Liver (tissue), 9 donors: ENCODE measurements around the gene C1R. TPM values are rescaled to one million over a fixed set of nuclear protein-coding genes. Genes with fewer than 3 reads are reported as not detected.
"Not testable (repeated sequence)": the region's sequence is repeated elsewhere in the genome, so short reads cannot be mapped to it uniquely, and the experiment has no call there.

ENCODE experiments used
- DNase-seq: peaks from one replicate; pipeline ENCODE4 v3.0.0-alpha.2; 2017; ENCODE audit warnings: low spot score
- H3K27ac ChIP-seq, 2 donors: one replicate each; pipeline ENCODE4 v1.7.0; 2013; ENCODE audit warnings: inconsistent platforms in 2 of 2, low read length in 2 of 2, control low read depth in 1 of 2, low read depth in 1 of 2, mild to moderate bottlenecking in 1 of 2
- H3K27me3 ChIP-seq, 4 donors: one replicate each; pipeline versions ENCODE4 v1.6.1 to v1.7.0; 2013; ENCODE audit warnings: low read length in 3 of 4, inconsistent platforms in 1 of 4, mild to moderate bottlenecking in 1 of 4, moderate library complexity in 1 of 4; ENCODE audit not compliant: control insufficient read depth in 4 of 4, insufficient read depth in 4 of 4
- H3K36me3 ChIP-seq, 4 donors: one replicate each; pipeline versions ENCODE4 v1.6.1 to v1.7.0; 2013; ENCODE audit warnings: low read length in 3 of 4, mild to moderate bottlenecking in 3 of 4, low read depth in 1 of 4, moderate library complexity in 1 of 4; ENCODE audit not compliant: control insufficient read depth in 4 of 4, insufficient read depth in 3 of 4
- H3K4me1 ChIP-seq, 4 donors: one replicate each; pipeline versions ENCODE4 v1.6.1 to v1.7.0; 2013; ENCODE audit warnings: low read length in 3 of 4, mild to moderate bottlenecking in 3 of 4, moderate library complexity in 1 of 4; ENCODE audit not compliant: control insufficient read depth in 4 of 4, insufficient read depth in 4 of 4
- H3K4me3 ChIP-seq, 3 donors: one replicate each; pipeline versions ENCODE4 v1.6.1 to v1.7.0; 2013; ENCODE audit warnings: low read length in 3 of 3, control low read depth in 1 of 3, low read depth in 1 of 3, mild to moderate bottlenecking in 1 of 3
- H3K9ac ChIP-seq, 2 donors: one replicate each; pipeline ENCODE4 v1.7.0; 2013; ENCODE audit warnings: low read length in 2 of 2, mild to moderate bottlenecking in 2 of 2, moderate library complexity in 2 of 2, control low read depth in 1 of 2, low read depth in 1 of 2
- H3K9me3 ChIP-seq, 4 donors: one replicate each; pipeline versions ENCODE4 v1.6.1 to v1.7.0; 2013; ENCODE audit warnings: low read length in 3 of 4; ENCODE audit not compliant: control insufficient read depth in 4 of 4
- EGR1 ChIP-seq, 2 donors: IDR thresholded peaks; 2 replicates each; pipeline ENCODE4 v1.6.1; 2016 to 2018; ENCODE audit warnings: antibody characterized with exemption in 2 of 2, low read depth in 2 of 2
- HNF4G ChIP-seq: IDR thresholded peaks from 2 replicates; pipeline ENCODE4 v1.6.1; 2016; ENCODE audit warnings: antibody characterized with exemption
- RXRA ChIP-seq, 2 donors: IDR thresholded peaks; 2 replicates each; pipeline ENCODE4 v1.6.1; 2017 to 2018; ENCODE audit warnings: antibody characterized with exemption in 2 of 2, mild to moderate bottlenecking in 1 of 2
- SP1 ChIP-seq: IDR thresholded peaks from 2 replicates; pipeline ENCODE4 v1.6.1; 2018; ENCODE audit warnings: antibody characterized with exemption, mild to moderate bottlenecking
- TAF1 ChIP-seq: conservative IDR thresholded peaks from 2 replicates; pipeline ENCODE4 v1.6.1; 2016; ENCODE audit warnings: antibody characterized with exemption, mild to moderate bottlenecking
- YY1 ChIP-seq: IDR thresholded peaks from 2 replicates; pipeline ENCODE4 v1.6.1; 2016; ENCODE audit warnings: antibody characterized with exemption, mild to moderate bottlenecking
- WGBS: extraction: QIAGEN DNeasy Blood & Tissue Kit; methylation state at CpG from one replicate; pipeline ENCODE4 v1.1.7; 2013; 5-methylcytosine and 5-hydroxymethylcytosine counted together
- polyA plus RNA-seq, 2 donors: library from polyadenylated mRNA; stranded (reverse) in 1 of 2; unstranded in 1 of 2; fragments of 200-250 nt in 1 of 2; fragments of >200 nt in 1 of 2; fragmentation: Nextera tagmentation in 1 of 2; extraction: Ambion mirVana in 1 of 2; gene quantifications; one replicate each; pipeline versions ENCODE4 v1.2.1 to v1.2.3, GENCODE V29; 2013 to 2015
- total RNA-seq, 2 donors: library from RNA; depleted of rRNA; stranded (reverse); fragments of >200 nt; gene quantifications; one replicate each; pipeline ENCODE4 v1.2.3, GENCODE V29; 2014
- TF ChIP-seq, protein P1 (sequence below): IDR thresholded peaks from 2 replicates; pipeline ENCODE4 v1.6.1; 2016; ENCODE audit warnings: antibody characterized with exemption, mild to moderate bottlenecking
- TF ChIP-seq, protein P2 (sequence below): IDR thresholded peaks from 2 replicates; pipeline ENCODE4 v1.6.1; 2016; ENCODE audit warnings: antibody characterized with exemption
- TF ChIP-seq, protein P3 (sequence below): IDR thresholded peaks from 2 replicates; pipeline ENCODE4 v1.6.1; 2016; ENCODE audit warnings: antibody characterized with exemption
- TF ChIP-seq, protein P4 (sequence below): fragments of 150-350 bp; IDR thresholded peaks from 2 replicates; pipeline ENCODE4 v1.5.1; 2017; ENCODE audit warnings: improper control_type of control experiment, low read depth, low read length; ENCODE audit not compliant: missing input control
- TF ChIP-seq, protein P5 (sequence below): IDR thresholded peaks from 2 replicates; pipeline ENCODE4 v1.6.1; 2016; ENCODE audit warnings: antibody characterized with exemption
- donor health status: healthy.
- donor health status: healthy.
- donor health status: healthy.
- donor health status: healthy.
- donor health status: healthy.

Gene C1R
- total and polyA plus RNA-seq, 4 donors = 211 to 1,822 (median 1,153) TPM

DNA sequence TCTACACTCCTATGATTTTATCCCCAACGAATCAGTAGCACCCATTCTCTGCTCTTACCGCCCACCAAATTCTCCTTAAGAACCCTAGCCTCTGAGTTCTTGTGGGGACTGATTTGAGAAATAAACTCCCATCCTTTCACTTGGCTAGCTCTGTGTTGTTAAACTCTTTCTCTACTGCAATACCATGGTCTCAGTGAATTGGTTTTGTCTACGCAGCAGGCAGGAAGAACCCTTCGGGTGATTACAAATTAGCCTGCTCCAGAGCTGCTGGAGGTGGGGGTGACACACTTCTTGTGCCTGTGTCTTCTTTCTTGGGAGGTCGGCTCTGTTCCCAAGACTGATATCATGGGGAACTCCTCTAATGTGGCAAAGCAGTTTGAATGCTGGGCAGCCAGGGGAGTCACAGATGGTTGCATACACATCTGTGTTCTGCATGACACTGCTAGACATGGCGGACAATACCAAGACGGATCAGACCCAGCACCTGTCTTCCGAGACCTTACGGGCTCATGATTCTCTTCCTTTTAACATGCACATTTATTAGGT is 33.3 kb downstream of the C1R start:
- no peak for DNase-seq
- WGBS = 94% methylated on average over 9 of the region's 9 CpGs
- H3K27ac ChIP-seq = peak overlapping the region; percentile 91 to 93
- TF ChIP-seq, protein P1, sequence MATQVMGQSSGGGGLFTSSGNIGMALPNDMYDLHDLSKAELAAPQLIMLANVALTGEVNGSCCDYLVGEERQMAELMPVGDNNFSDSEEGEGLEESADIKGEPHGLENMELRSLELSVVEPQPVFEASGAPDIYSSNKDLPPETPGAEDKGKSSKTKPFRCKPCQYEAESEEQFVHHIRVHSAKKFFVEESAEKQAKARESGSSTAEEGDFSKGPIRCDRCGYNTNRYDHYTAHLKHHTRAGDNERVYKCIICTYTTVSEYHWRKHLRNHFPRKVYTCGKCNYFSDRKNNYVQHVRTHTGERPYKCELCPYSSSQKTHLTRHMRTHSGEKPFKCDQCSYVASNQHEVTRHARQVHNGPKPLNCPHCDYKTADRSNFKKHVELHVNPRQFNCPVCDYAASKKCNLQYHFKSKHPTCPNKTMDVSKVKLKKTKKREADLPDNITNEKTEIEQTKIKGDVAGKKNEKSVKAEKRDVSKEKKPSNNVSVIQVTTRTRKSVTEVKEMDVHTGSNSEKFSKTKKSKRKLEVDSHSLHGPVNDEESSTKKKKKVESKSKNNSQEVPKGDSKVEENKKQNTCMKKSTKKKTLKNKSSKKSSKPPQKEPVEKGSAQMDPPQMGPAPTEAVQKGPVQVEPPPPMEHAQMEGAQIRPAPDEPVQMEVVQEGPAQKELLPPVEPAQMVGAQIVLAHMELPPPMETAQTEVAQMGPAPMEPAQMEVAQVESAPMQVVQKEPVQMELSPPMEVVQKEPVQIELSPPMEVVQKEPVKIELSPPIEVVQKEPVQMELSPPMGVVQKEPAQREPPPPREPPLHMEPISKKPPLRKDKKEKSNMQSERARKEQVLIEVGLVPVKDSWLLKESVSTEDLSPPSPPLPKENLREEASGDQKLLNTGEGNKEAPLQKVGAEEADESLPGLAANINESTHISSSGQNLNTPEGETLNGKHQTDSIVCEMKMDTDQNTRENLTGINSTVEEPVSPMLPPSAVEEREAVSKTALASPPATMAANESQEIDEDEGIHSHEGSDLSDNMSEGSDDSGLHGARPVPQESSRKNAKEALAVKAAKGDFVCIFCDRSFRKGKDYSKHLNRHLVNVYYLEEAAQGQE = no peak
- TF ChIP-seq, protein P2, sequence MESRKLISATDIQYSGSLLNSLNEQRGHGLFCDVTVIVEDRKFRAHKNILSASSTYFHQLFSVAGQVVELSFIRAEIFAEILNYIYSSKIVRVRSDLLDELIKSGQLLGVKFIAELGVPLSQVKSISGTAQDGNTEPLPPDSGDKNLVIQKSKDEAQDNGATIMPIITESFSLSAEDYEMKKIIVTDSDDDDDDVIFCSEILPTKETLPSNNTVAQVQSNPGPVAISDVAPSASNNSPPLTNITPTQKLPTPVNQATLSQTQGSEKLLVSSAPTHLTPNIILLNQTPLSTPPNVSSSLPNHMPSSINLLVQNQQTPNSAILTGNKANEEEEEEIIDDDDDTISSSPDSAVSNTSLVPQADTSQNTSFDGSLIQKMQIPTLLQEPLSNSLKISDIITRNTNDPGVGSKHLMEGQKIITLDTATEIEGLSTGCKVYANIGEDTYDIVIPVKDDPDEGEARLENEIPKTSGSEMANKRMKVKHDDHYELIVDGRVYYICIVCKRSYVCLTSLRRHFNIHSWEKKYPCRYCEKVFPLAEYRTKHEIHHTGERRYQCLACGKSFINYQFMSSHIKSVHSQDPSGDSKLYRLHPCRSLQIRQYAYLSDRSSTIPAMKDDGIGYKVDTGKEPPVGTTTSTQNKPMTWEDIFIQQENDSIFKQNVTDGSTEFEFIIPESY = no peak
- TF ChIP-seq EGR1 (IDR thresholded peaks at IDR 0.05; ENCODE audit: low read depth in 2 of 2) = no peak
- TF ChIP-seq HNF4G = no peak
- TF ChIP-seq, protein P3, sequence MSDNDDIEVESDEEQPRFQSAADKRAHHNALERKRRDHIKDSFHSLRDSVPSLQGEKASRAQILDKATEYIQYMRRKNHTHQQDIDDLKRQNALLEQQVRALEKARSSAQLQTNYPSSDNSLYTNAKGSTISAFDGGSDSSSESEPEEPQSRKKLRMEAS = no peak
- TF ChIP-seq, protein P4, sequence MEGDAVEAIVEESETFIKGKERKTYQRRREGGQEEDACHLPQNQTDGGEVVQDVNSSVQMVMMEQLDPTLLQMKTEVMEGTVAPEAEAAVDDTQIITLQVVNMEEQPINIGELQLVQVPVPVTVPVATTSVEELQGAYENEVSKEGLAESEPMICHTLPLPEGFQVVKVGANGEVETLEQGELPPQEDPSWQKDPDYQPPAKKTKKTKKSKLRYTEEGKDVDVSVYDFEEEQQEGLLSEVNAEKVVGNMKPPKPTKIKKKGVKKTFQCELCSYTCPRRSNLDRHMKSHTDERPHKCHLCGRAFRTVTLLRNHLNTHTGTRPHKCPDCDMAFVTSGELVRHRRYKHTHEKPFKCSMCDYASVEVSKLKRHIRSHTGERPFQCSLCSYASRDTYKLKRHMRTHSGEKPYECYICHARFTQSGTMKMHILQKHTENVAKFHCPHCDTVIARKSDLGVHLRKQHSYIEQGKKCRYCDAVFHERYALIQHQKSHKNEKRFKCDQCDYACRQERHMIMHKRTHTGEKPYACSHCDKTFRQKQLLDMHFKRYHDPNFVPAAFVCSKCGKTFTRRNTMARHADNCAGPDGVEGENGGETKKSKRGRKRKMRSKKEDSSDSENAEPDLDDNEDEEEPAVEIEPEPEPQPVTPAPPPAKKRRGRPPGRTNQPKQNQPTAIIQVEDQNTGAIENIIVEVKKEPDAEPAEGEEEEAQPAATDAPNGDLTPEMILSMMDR = no peak
- TF ChIP-seq TAF1 = no peak
- no peak for TF ChIP-seq YY1
- TF ChIP-seq, protein P5, sequence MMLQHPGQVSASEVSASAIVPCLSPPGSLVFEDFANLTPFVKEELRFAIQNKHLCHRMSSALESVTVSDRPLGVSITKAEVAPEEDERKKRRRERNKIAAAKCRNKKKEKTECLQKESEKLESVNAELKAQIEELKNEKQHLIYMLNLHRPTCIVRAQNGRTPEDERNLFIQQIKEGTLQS = no peak
- TF ChIP-seq RXRA (IDR thresholded peaks at IDR 0.05) = no peak
- H3K9me3 ChIP-seq = no peaks in the 10 kb centered on the region
- H3K4me1 ChIP-seq = peaks cover 1 to 25% (median 17%) of the 10 kb centered on the region in 4 donors
- H3K36me3 ChIP-seq = peaks cover 0 to 11% (median 2%) of the 10 kb centered on the region in 4 donors
- no peak overlapping the region for H3K9ac ChIP-seq
- H3K27me3 ChIP-seq = no peaks in the 10 kb centered on the region
- H3K4me3 ChIP-seq = no peak overlapping the region

DNA sequence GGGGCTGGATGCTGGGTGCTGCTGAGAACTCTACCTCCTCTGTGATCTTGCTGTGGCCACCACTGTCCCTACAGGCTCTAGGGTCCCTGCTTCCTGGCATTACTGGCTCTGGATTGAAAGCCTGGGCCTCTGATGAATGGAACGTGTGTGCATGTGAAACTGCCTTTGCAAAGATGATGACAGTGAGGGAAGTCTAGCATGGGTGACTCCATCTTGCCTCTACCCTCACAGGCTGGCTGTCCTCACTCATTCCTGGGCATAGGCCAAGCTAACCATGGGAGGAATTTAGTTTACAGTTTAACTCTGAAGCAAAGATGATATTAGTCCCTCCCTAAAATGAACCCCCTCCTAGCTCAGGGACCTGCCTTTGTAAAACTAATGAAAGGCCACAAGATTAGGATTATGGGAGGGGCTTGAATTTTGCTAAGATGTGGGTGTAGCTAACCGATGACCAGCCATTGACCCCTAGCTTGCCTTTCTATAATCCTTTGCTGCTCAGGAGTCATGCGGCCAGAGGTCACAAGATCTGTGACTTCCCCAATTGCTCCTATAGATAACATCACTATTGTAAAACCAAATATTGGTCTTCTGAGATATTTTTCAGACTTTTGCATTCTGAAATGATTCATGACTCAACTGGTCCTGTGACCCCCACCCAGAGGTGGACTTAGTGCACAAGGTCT is 33.9 kb downstream of the C1R start:
- Histone ChIP-seq H3K9ac (no peak overlapping the region), H3K4me3 (no peak overlapping the region), H3K4me1 (peaks cover 1 to 19% (median 12%) of the 10 kb centered on the region in 4 donors), H3K36me3 (peaks cover 0 to 5% (median 1%) of the 10 kb centered on the region in 4 donors), H3K27me3 (no peaks in the 10 kb centered on the region), H3K27ac (no peak overlapping the region), H3K9me3 (no peaks in the 10 kb centered on the region)
- DNase-seq = no peak
- TF ChIP-seq RXRA (IDR thresholded peaks at IDR 0.05) = peak in 1 of 2 donors; percentile 36
- TF ChIP-seq SP1 = no peak
- WGBS = 61% methylated on average over 3 of the region's 3 CpGs

DNA sequence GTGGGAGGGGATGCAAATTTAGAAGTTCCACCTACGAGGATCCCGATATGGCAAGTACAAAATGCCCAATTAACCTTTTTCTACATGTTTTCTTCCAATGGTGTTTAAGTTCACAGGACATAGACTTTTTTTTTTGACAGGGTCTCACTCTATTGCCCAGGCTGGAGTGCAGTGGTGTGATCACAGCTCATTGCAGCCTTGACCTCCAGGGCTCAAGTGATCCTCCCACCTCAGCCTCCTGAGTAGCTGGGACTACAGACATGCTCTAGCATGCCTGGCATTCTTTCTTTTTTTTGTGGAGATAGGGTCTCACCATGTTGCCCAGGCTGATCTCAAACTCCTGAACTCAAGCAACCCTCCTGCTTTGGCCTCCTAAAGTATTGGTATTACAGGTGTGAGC is 36.5 kb downstream of the C1R start:
- H3K4me3 ChIP-seq, H3K27ac ChIP-seq, H3K27me3 ChIP-seq, H3K36me3 ChIP-seq, H3K9ac ChIP-seq, H3K9me3 ChIP-seq, DNase-seq: not testable (repeated sequence)
- H3K4me1 ChIP-seq = peaks cover 1 to 16% (median 6%) of the 10 kb centered on the region in 4 donors
- 94% methylated on average over 2 of the region's 2 CpGs for WGBS
